Calu3 (cell line): ENCODE measurements around the gene CIB4. TPM values are rescaled to one million over a fixed set of nuclear protein-coding genes. Genes with fewer than 3 reads are reported as not detected.

ENCODE experiments used
- BruUV-seq: library from RNA; stranded (reverse); fragments of 400-500 nt; replicated peaks from 2 replicates; lab custom pipeline; 2021; lab: Mats Ljungman, UMichigan
- CTCF ChIA-PET: fragments of 300-600 bp; sonication (Branson Sonifier 250); formaldehyde crosslinking; loops from one replicate; lab custom pipeline; 2022; ENCODE audit warnings: antibody characterized with exemption; lab: Charles Lee
- DNase-seq: peaks from one replicate; pipeline ENCODE4 v3.0.0; 2022
- H3K27ac Mint-ChIP-seq: one replicate; pipeline ENCODE4 v1.8.0; 2022; ENCODE audit warnings: mixed read lengths; ENCODE audit not compliant: unreplicated experiment
- H3K27me3 Mint-ChIP-seq: one replicate; pipeline ENCODE4 v1.8.0; 2022; ENCODE audit warnings: mixed read lengths; ENCODE audit not compliant: unreplicated experiment
- H3K36me3 Mint-ChIP-seq: one replicate; pipeline ENCODE4 v1.8.0; 2022; ENCODE audit warnings: mild to moderate bottlenecking, moderate library complexity, mixed read lengths; ENCODE audit not compliant: insufficient read depth, unreplicated experiment
- H3K4me1 Mint-ChIP-seq: one replicate; pipeline ENCODE4 v1.8.0; 2022; ENCODE audit warnings: mild to moderate bottlenecking, low read depth, mixed read lengths; ENCODE audit not compliant: unreplicated experiment
- H3K4me3 Mint-ChIP-seq: one replicate; pipeline ENCODE4 v1.8.0; 2022; ENCODE audit warnings: mild to moderate bottlenecking, low read depth, moderate library complexity, mixed read lengths; ENCODE audit not compliant: unreplicated experiment
- H3K9me3 Mint-ChIP-seq: one replicate; pipeline ENCODE4 v1.8.0; 2022; ENCODE audit warnings: low read depth, mixed read lengths; ENCODE audit not compliant: unreplicated experiment
- intact Hi-C: fragments of 100-400 bp; cut with micrococcal nuclease; formaldehyde crosslinking; loops from one replicate; pipeline ENCODE4 v1.10.0; 2022; ENCODE audit not compliant: unreplicated experiment
- total RNA-seq: library from RNA; stranded (reverse); gene quantifications from 2 replicates; pipeline ENCODE4 v1.2.3, GENCODE V29; 2022
- TF ChIP-seq, protein P1 (sequence below): fragments of 200-600 bp; IDR thresholded peaks from one replicate; pipeline ENCODE4 v1.8.0; 2022; ENCODE audit warnings: antibody characterized with exemption; ENCODE audit not compliant: unreplicated experiment

The CIB4 gene
- total RNA-seq, 1 experiment from 2014 or later, result not detected

DNA sequence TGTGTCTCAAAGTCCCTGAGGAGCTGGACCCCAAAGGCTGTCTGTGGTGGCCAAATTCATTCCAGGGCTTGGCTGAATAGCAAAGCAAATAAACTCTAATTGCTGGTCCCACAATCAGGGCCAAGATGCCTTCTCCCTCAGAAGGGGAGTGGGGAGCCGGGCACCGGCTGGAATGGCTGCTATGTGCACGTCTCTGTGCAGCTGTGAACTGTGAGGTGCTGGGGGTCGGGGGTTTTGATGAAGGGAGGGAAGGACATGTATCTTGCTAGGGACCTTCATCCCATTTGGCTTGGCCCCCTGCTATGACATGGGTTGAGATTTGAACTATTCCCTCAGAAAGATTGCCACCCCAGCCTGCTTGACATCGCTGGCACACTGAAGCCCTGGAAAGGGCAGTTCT is 60.4 kb downstream of the CIB4 start:
- Mint-ChIP-seq H3K27ac (no peak overlapping the region), H3K9me3 (no peaks in the 10 kb centered on the region), H3K4me3 (no peak overlapping the region), H3K36me3 (peaks cover 6% of the 10 kb centered on the region), H3K4me1 (no peaks in the 10 kb centered on the region), H3K27me3 (peaks cover 43% of the 10 kb centered on the region)
- TF ChIP-seq, protein P1, sequence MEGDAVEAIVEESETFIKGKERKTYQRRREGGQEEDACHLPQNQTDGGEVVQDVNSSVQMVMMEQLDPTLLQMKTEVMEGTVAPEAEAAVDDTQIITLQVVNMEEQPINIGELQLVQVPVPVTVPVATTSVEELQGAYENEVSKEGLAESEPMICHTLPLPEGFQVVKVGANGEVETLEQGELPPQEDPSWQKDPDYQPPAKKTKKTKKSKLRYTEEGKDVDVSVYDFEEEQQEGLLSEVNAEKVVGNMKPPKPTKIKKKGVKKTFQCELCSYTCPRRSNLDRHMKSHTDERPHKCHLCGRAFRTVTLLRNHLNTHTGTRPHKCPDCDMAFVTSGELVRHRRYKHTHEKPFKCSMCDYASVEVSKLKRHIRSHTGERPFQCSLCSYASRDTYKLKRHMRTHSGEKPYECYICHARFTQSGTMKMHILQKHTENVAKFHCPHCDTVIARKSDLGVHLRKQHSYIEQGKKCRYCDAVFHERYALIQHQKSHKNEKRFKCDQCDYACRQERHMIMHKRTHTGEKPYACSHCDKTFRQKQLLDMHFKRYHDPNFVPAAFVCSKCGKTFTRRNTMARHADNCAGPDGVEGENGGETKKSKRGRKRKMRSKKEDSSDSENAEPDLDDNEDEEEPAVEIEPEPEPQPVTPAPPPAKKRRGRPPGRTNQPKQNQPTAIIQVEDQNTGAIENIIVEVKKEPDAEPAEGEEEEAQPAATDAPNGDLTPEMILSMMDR, result no peak
- no peak for DNase-seq
- BruUV-seq, result no TSS peak
- intact Hi-C loops, result no loop called here
- CTCF ChIA-PET, result interaction anchor here (1.7 kb wide), 1 partner anchor 60 kb away, joined by 7 read pairs; no protein-coding TSS in a partner anchor

DNA sequence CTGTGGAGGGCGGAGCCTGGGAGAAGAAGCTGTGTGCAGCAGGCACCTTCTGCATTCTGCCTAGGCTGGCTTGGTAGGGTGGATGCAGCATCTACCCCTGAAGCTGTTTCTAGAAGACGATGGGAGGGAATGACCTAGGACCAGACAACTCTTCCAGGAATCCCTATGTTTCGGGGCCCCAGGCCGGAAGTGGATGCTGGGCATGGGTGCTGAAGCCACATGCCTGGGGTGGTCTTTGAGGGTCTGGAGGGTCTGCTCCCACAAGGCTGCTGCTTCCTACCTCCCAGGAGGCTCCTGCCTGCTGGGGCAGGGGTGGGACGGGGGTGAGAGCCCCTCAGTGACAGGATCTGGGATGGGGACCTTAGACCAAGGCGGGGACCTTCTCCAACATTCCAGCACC is 61.0 kb downstream of the CIB4 start:
- BruUV-seq, result no TSS peak
- H3K4me1 Mint-ChIP-seq, result no peaks in the 10 kb centered on the region
- peaks cover 37% of the 10 kb centered on the region for H3K27me3 Mint-ChIP-seq
- no peak overlapping the region for H3K27ac Mint-ChIP-seq
- TF ChIP-seq, protein P1, result no peak
- intact Hi-C loops, result no loop called here
- CTCF ChIA-PET, result no interaction called here
- H3K36me3 Mint-ChIP-seq, result peaks cover 6% of the 10 kb centered on the region
- H3K4me3 Mint-ChIP-seq, result no peak overlapping the region
- DNase-seq, result no peak
- no peaks in the 10 kb centered on the region for H3K9me3 Mint-ChIP-seq

DNA sequence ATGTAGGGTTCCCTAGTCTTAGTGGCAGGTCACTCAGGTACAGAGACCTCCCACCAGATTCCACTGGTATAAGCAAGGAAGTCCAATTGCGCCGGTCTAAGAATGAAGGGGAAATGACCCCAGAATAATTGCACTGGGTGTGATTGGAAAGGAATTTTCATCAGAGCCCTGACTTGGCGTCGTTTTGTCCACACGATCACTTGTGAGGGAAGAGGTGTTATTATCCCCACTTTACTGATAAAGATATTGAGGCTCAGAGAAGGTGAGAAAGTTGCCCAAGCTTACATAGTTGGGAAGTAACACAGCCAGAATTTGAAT is 61.5 kb downstream of the CIB4 start:
- Mint-ChIP-seq H3K27me3 (peaks cover 32% of the 10 kb centered on the region), H3K4me3 (no peak overlapping the region)
- intact Hi-C loops, result no loop called here

DNA sequence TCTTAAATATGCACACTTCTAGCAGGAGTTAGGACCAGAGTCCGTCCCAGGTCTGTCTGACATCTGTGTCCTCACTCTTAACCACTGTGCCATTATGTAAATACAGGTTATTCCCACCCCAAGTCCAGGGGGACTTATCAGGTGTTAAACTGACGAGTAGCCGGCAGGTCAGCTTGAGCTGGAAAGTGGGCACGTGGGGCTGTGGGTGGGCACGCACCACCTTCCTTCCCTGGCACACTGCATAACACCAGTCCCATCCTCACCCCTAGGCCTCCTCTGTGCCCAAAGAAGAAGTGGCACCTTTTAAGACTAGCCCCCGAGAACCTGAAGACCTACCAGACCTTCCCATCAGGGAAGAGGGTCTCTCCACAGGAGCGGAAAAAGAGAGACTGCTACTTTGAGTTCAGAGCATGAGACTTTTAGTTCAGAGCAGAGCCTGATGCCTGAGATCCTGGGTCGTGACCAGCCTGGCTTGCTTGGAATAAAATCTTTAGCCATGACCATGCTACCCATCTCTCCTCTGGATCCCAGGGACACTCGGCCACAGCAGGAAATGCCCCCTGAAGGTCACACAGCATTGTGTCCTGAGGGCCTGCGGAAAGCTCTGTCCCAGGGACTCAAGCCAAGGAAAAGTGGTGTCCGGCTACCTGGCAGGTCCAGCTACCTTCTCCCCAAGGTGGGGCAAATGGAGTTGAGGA is 62.0 kb downstream of the CIB4 start:
- H3K9me3 Mint-ChIP-seq, result no peaks in the 10 kb centered on the region
- no peak overlapping the region for H3K4me3 Mint-ChIP-seq
- CTCF ChIA-PET, result interaction anchor here (1.9 to 2.1 kb wide), 2 partner anchors 58 to 61 kb away, joined by 5 to 33 read pairs; no protein-coding TSS in a partner anchor
- no peak for DNase-seq
- H3K27ac Mint-ChIP-seq, result no peak overlapping the region
- BruUV-seq, result no TSS peak
- intact Hi-C loops, result no loop called here
- H3K36me3 Mint-ChIP-seq, result peaks cover 11% of the 10 kb centered on the region
- TF ChIP-seq, protein P1, result no peak
- peaks cover 27% of the 10 kb centered on the region for H3K27me3 Mint-ChIP-seq
- no peaks in the 10 kb centered on the region for H3K4me1 Mint-ChIP-seq

More for the DNA sequence above, 61.5 kb downstream of the CIB4 start:
- Mint-ChIP-seq H3K4me1 (no peaks in the 10 kb centered on the region), H3K9me3 (no peaks in the 10 kb centered on the region), H3K36me3 (peaks cover 6% of the 10 kb centered on the region), H3K27ac (no peak overlapping the region)
- TF ChIP-seq, protein P1, result no peak
- DNase-seq, result no peak
- CTCF ChIA-PET, result no interaction called here
- BruUV-seq, result no TSS peak
